ENCODE measurements around the gene STRBP. TPM values are rescaled to one million over a fixed set of nuclear protein-coding genes. Genes with fewer than 3 reads are reported as not detected.
A peak's percentile ranks its signal among the peaks of the same experiment; 100 is the strongest.

STRBP gene
- total and polyA plus RNA-seq, 9 of the 15 experiments (the other 6 are each of a cell fraction or from before 2014, with no cell fraction given), result 27.7 to 84.0 (median 70.2) TPM

- TF ChIP-seq ARID1B (IDR thresholded peaks at IDR 0.05), result no peak
- no peak for TF ChIP-seq ATF1 (CRISPR knock-in tag; IDR thresholded peaks at IDR 0.05)
- no peak for TF ChIP-seq ATF1 (tag; IDR thresholded peaks at IDR 0.05)
- no peak for TF ChIP-seq ZMIZ1 (IDR thresholded peaks at IDR 0.05; ENCODE audit: low read depth in 2 of 2, low read length in 2 of 2)
- TF ChIP-seq CXXC5 (CRISPR knock-in tag; IDR thresholded peaks at IDR 0.05), result peak; percentile 15; the same call in 1 of the 2 replicates
- no peak for TF ChIP-seq ZC3H4 (CRISPR knock-in tag; IDR thresholded peaks at IDR 0.05; ENCODE audit: borderline replicate concordance)
- TF ChIP-seq ZSCAN32 (CRISPR knock-in tag; IDR thresholded peaks at IDR 0.05), result no peak
- TF ChIP-seq ZNF583 (CRISPR knock-in tag; IDR thresholded peaks at IDR 0.05), result 0 out of 2 replicates have a peak, but pooled peaks have one; percentile 62
- TF ChIP-seq L3MBTL2 (IDR thresholded peaks at IDR 0.05), result peak; percentile 57; the same call in 1 of the 2 replicates
- TF ChIP-seq FOXK2 (conservative IDR thresholded peaks at IDR 0.05 in 1 of 2, IDR thresholded peaks at IDR 0.05 in 1 of 2; ENCODE audit: low read depth in 2 of 2), result peak in 1 of 2 experiments; percentile 40; a peak in 1 of 4 replicates
- TF ChIP-seq ZKSCAN8 (CRISPR knock-in tag; IDR thresholded peaks at IDR 0.05), result no peak
- TF ChIP-seq CTCFL (IDR thresholded peaks at IDR 0.05; ENCODE audit: borderline replicate concordance, insufficient read depth, low read depth, low read length, poor library complexity, severe bottlenecking), result no peak
- TF ChIP-seq PKNOX1 (IDR thresholded peaks at IDR 0.05), result peak; percentile 31; the same call in 1 of the 2 replicates
- no peak for TF ChIP-seq SIX5 (IDR thresholded peaks at IDR 0.05; ENCODE audit: borderline replicate concordance in 1 of 2, insufficient read depth in 1 of 2, low read depth in 1 of 2, low read length in 2 of 2)
- TF ChIP-seq YY1 (IDR thresholded peaks at IDR 0.05; ENCODE audit: borderline replicate concordance in 1 of 3, control insufficient read depth in 1 of 3, extremely low read depth in 1 of 3, insufficient read depth in 3 of 3, insufficient read length in 1 of 3, insufficient replicate concordance in 2 of 3, low read depth in 1 of 3, low read length in 2 of 3), result peak in 1 of 3 experiments; percentile 52
These were observed 47.8 kb upstream of the STRBP start (continued) for GRCh38 chr9:123316053-123316718.

All from K562 (cell line).